GM19239 (cell line): Measurements from ENCODE around the gene DCAF6.
"Not testable (repeated sequence)": the region's sequence is repeated elsewhere in the genome, so short reads cannot be mapped to it uniquely, and the experiment has no call there.

ENCODE experiments used
- DNase-seq: peaks from one replicate; pipeline ENCODE4 v3.0.0; 2011; ENCODE audit warnings: low spot score; ENCODE audit not compliant: insufficient read length
- FAIRE-seq: peaks from 2 replicates; lab custom pipeline; 2011; peaks lifted over from hg19 to GRCh38; lab: Jason Lieb, UNC

DCAF6 gene

DNA sequence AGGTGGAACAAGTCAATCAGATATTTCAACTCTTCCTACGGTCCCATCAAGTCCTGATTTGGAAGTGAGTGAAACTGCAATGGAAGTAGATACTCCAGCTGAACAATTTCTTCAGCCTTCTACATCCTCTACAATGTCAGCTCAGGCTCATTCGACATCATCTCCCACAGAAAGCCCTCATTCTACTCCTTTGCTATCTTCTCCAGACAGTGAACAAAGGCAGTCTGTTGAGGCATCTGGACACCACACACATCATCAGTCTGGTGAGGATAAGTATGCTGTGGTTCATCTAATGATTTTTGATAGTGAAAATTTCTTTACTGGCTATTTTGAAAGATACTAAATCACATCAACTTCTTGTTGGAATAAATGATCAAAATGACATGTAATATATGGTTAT lies 68.0 kb downstream of the DCAF6 start:
- no peak for FAIRE-seq
- no peak for DNase-seq

GRCh38 chr1:168005529-168005928 lies 69.0 kb downstream of the DCAF6 start:
- no peak for FAIRE-seq
- no peak for DNase-seq

DNA sequence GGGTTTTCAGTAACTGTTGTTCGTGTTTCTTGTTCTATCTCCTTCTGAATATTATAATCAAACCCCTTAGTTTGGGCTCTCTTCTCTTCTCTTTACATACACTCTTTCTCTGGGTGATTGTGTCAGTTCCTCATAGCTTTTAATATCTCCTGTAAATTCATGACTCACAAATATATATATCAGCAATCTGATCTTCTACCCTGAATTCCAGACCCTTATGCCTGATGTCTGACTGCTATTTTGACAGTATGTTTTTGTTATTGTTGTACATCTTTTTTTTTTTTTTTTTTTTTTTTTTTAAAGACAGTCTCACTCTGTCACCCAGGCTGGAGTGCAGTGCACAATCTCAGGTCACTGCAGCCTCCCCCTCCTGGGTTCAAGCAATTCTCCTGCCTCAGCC lies 71.2 kb downstream of the DCAF6 start:
- no peak for FAIRE-seq

GRCh38 chr1:168008595-168008994 lies 72.1 kb downstream of the DCAF6 start:
- DNase-seq (no peak), FAIRE-seq (no peak)

More for the DNA sequence above, 71.2 kb downstream of the DCAF6 start:
- DNase-seq = no peak

DNA sequence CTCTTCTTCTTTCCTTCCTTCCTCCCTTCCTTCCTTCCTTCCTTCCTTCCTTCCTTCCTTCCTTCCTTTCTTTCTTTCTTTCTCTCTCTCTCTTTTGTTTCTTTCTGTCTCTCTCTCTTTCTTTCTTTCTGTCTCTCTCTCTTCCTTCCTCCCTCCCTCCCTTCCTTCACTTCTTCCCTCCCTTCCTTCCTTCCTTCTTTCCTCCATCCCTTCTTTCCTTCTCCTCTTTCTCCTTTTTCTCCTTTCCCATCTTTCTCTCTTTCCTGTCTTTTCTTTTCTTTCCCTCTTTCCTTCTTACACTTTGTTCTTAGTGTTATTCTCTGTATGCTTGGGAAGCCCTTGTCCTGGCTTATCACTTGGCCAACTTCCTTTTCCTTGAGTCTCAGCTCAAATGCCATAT lies 72.8 kb downstream of the DCAF6 start:
- DNase-seq (no peak), FAIRE-seq (no peak)

DNA sequence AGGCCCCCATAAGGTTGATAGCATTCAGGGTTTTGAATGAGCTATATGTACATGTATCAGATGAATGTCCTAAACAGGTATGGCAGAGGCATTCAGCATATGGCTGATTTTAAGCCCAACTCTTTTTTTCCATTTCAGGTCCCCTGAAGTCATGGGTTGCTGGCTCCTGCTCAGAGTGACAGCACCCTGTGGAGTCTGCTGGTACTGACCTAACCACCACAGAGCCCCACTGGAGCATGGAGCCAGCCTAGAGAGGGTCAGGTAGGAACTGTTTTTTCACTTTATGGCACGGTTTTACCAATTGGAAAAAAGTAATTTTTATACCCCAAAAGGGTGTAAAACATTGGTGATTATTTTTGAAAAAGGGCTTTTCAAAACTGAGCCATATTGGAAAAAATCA lies 82.9 kb downstream of the DCAF6 start:
- DNase-seq (no peak), FAIRE-seq (no peak)

- no peak for DNase-seq
Observed at GRCh38 chr1:168031198-168031597, 94.7 kb downstream of the DCAF6 start.

GRCh38 chr1:168031627-168032026 lies 95.1 kb downstream of the DCAF6 start:
- FAIRE-seq (no peak), DNase-seq (no peak)

More at GRCh38 chr1:168031198-168031597, 94.7 kb downstream of the DCAF6 start:
- peak; percentile 28 for FAIRE-seq

- FAIRE-seq = peak; percentile 64
Observed at GRCh38 chr1:168032029-168032428, 95.5 kb downstream of the DCAF6 start.

GRCh38 chr1:168035345-168035744 lies 98.9 kb downstream of the DCAF6 start:
- DNase-seq (no peak), FAIRE-seq (no peak)

More at GRCh38 chr1:168032029-168032428, 95.5 kb downstream of the DCAF6 start:
- no peak for DNase-seq

DNA sequence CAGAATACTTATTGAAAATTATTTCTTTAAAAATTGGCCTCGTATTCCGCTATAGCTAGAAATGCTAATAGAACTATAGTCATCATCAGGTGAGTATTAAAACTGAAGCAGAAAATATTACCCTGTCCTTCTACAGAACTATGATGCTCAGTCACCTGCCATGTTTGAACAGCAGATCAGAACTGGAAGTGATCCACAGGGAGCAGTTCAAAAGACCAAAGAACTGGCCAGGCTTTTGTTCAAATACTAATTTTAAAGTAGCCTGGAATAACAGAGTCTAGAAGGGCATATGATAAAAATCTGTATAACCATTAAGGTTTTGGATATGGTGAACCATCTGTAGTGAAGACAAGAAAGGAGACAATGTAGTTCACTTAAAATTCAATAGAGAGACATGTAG lies 105.9 kb downstream of the DCAF6 start:
- FAIRE-seq (peak; percentile 26), DNase-seq (no peak)

GRCh38 chr1:168045311-168045710 lies 108.8 kb downstream of the DCAF6 start:
- FAIRE-seq (no peak), DNase-seq (no peak)

- FAIRE-seq = no peak
Observed at GRCh38 chr1:168050307-168050706, 113.8 kb downstream of the DCAF6 start.

GRCh38 chr1:168050880-168051279 lies 114.4 kb downstream of the DCAF6 start:
- no peak for DNase-seq
- FAIRE-seq = peak; percentile 49

More at GRCh38 chr1:168050307-168050706, 113.8 kb downstream of the DCAF6 start:
- DNase-seq = no peak

GRCh38 chr1:168053681-168054080 lies 117.2 kb downstream of the DCAF6 start:
- DNase-seq = no peak

DNA sequence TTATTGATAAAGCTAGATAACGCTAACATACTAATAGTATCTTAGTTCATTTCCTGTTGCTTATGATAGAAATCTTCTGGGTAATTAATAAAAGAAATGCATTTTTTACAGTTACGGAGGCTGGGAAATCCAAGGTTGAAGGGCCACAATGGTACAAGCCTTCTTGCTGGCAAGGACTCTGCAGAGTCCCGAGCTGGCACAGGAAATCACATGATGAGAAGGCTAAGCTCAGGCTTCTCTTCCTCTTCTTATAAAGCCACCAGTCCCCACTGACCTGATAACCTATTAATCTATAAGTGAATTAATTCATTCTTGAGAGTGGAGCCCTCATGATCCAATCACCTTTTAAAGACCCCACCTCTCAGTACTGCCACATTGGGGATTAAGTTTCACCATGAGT lies 117.6 kb downstream of the DCAF6 start:
- DNase-seq = no peak
- no peak for FAIRE-seq

More at GRCh38 chr1:168053681-168054080, 117.2 kb downstream of the DCAF6 start:
- FAIRE-seq = no peak

GRCh38 chr1:168056152-168056551 lies 119.7 kb downstream of the DCAF6 start:
- not testable (repeated sequence) for DNase-seq
- FAIRE-seq = peak; percentile 21

DNA sequence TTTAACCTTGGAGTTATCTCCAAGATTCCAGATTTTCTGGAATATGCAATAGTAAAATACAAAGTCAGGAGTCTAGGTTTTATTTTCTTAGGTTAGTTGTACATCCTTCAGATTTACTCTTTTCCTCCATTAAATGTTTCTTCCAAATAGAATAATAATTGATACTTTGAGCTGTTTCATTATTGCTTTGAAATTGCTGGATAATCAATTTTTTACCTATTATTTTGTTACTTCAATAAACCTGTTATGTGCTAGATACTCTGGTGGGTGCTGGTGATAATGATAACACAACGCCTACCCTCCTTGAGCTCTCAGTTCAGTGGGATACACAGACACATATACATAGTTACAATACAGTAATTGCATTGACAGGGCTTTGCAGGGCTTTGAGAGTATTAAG lies 120.9 kb downstream of the DCAF6 start:
- no peak for FAIRE-seq
- no peak for DNase-seq

DNA sequence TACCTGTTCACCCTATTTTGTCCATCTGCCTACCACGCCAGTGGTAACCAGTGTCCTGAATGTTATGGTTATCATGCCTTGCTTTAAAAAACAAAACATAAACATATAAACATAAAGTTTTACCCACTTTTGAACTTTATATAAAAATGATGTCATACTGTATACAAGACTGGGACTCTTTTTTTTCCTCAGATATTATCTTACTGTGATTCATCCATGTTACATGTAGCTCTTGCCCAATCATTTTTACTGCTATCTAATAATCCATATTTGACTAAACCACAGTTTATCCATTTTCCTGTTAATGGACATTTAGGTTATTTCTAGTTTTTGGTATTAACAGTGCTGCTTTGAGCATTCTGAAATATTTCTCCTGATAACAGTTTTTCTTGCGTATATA lies 121.4 kb downstream of the DCAF6 start:
- FAIRE-seq (no peak), DNase-seq (no peak)

DNA sequence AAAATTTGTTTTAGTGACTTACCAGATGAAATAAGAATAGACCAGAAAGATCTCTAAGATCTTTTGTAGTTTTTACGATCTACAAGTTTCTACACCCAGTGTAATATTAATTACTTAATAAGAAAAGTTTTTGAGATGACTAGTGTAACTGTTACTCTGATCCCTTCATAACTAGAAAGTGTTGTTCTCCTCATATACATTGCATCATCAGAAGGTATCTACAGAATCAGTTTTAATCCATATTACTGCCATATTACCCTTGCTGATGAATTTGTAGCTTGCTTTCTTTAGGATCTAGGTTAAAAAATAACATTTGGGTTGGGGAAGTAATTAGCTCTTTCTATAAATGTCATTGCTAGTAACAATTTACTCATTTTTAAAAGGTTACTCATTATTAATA lies 127.7 kb downstream of the DCAF6 start:
- no peak for FAIRE-seq
- no peak for DNase-seq

DNA sequence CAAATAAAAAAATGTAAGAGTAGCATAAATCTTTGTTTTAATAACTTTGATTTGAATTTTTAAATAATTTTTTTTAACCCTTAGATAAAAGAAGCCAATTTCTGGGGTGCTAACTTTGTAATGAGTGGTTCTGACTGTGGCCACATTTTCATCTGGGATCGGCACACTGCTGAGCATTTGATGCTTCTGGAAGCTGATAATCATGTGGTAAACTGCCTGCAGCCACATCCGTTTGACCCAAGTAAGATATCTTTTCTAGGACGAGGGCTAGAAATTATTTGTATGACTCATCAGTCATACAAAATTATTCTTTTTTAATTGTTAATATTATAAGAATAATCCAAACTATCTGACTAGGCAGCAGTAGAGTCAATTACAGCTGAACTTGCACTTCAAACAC lies 129.0 kb downstream of the DCAF6 start:
- FAIRE-seq (no peak), DNase-seq (no peak)

- FAIRE-seq (no peak), DNase-seq (no peak)
Observed at GRCh38 chr1:168069384-168069783, 132.9 kb downstream of the DCAF6 start.

- FAIRE-seq = no peak
- DNase-seq = no peak
Observed at GRCh38 chr1:168079761-168080160, 143.3 kb downstream of the DCAF6 start.
